Esophagus squamous epithelium (tissue), 5 donors: ENCODE measurements around the gene RABL2A. TPM values are rescaled to one million over a fixed set of nuclear protein-coding genes. Genes with fewer than 3 reads are reported as not detected.
A peak's percentile ranks its signal among the peaks of the same experiment; 100 is the strongest.
"Not testable (repeated sequence)": the region's sequence is repeated elsewhere in the genome, so short reads cannot be mapped to it uniquely, and the experiment has no call there.

Experiments used
- DNase-seq: peaks from one replicate; lab custom pipeline; 2025; lab: John Stamatoyannopoulos, UW
- H3K27ac ChIP-seq, 4 donors: fragments of 200-600 bp; sonication (generic); one replicate each; pipeline ENCODE4 v1.5.1; 2016 to 2019; ENCODE audit warnings: mild to moderate bottlenecking in 1 of 4
- H3K27me3 ChIP-seq, 4 donors: fragments of 200-600 bp; sonication (generic); 1 replicate in 3 of 4; 2 replicates in 1 of 4; pipeline versions ENCODE4 v1.5.1 to v1.6.0; 2017 to 2021; ENCODE audit warnings: antibody characterized with exemption in 1 of 4
- H3K36me3 ChIP-seq, 3 donors: fragments of 200-600 bp; sonication (generic); one replicate each; pipeline ENCODE4 v1.5.1; 2016 to 2019
- H3K4me1 ChIP-seq, 3 donors: fragments of 200-600 bp; sonication (generic); one replicate each; pipeline ENCODE4 v1.5.1; 2017 to 2019
- H3K4me3 ChIP-seq, 4 donors: fragments of 200-600 bp; sonication (generic); 1 replicate in 3 of 4; 2 replicates in 1 of 4; pipeline ENCODE4 v1.5.1; 2016 to 2019; ENCODE audit warnings: mild to moderate bottlenecking in 2 of 4, moderate library complexity in 1 of 4
- H3K9me3 ChIP-seq, 3 donors: fragments of 200-600 bp; sonication (generic); one replicate each; pipeline ENCODE4 v1.5.1; 2016 to 2019
- POLR2A ChIP-seq, 4 donors: fragments of 450-650 bp; IDR thresholded peaks; one replicate each; pipeline ENCODE4 v1.6.1; 2017; ENCODE audit warnings: antibody characterized with exemption in 4 of 4, mild to moderate bottlenecking in 4 of 4, moderate library complexity in 3 of 4
- WGBS, 2 donors: methylation state at CpG; one replicate each; pipeline ENCODE4 v1.1.5; 2018; 5-methylcytosine and 5-hydroxymethylcytosine counted together
- intact Hi-C: fragments of 100-400 bp; cut with DNase I; formaldehyde crosslinking; loops from one replicate; pipeline ENCODE4 v1.15.0; 2022
- total RNA-seq, 4 donors: library from RNA; depleted of rRNA; stranded (reverse); fragments of >200 nt; gene quantifications; one replicate each; pipeline ENCODE4 v1.1.0, GENCODE V29; 2016
- TF ChIP-seq, protein P1 (sequence below), 6 experiments: fragments of 450-650 bp in 4 of 6; fragments of 200-600 bp in 2 of 6; sonication (generic) in 2 of 6; IDR thresholded peaks; one replicate each; pipeline ENCODE4 v1.5.1; 2016 to 2019; ENCODE audit warnings: antibody characterized with exemption in 6 of 6, mild to moderate bottlenecking in 4 of 6, moderate library complexity in 4 of 6
- donor health status: DM: yes; HTN: yes; CAD: no.

Gene RABL2A
- total RNA-seq, 4 donors from 2014 or later = 3.1 to 14.7 (median 4.9) TPM

- WGBS, 2 donors = 30 to 57% methylated on average over 1 to 3 of the region's 14 CpGs
- H3K9me3 ChIP-seq, H3K4me1 ChIP-seq, H3K36me3 ChIP-seq, intact Hi-C loops, H3K27me3 ChIP-seq, H3K27ac ChIP-seq, H3K4me3 ChIP-seq, DNase-seq: not testable (repeated sequence)
These were observed 24.1 kb downstream of the RABL2A start for GRCh38 chr2:113650834-113651815.

GRCh38 chr2:113652599-113652998, 25.5 kb downstream of the RABL2A start:
- intact Hi-C loops, H3K4me1 ChIP-seq, H3K27me3 ChIP-seq, H3K4me3 ChIP-seq, H3K36me3 ChIP-seq, H3K9me3 ChIP-seq, H3K27ac ChIP-seq, DNase-seq: not testable (repeated sequence)
- no CpG with 5 or more reads among the region's 3 CpGs for WGBS, 2 donors

DNA sequence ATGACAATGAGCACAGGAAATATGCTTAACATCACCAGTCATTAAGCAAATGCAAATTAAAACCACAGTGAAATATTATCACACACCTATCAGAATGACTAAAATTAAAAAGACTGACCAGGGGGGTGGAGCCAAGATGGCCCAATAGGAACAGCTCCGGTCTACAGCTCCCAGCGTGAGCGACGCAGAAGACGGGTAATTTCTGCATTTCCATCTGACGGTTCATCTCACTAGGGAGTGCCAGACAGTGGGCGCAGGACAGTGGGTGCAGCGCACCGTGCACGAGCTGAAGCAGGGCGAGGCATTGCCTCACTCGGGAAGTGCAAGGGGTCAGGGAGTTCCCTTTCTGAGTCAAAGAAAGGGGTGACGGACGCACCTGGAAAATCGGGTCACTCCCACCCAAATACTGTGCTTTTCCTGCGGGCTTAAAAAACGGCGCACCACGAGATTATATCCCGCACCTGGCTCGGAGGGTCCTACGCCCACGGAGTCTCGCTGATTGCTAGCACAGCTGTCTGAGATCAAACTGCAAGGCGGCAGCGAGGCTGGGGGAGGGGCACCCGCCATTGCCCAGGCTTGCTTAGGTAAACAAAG, 29.1 kb downstream of the RABL2A start:
- H3K36me3 ChIP-seq, intact Hi-C loops, H3K27me3 ChIP-seq, H3K4me1 ChIP-seq, DNase-seq, H3K9me3 ChIP-seq, H3K27ac ChIP-seq: not testable (repeated sequence)
- peak overlapping the region in 2 of 4 donors; percentile 24 to 45 for H3K4me3 ChIP-seq
- WGBS, 2 donors = 64 to 81% methylated on average over 17 to 23 of the region's 27 CpGs

DNA sequence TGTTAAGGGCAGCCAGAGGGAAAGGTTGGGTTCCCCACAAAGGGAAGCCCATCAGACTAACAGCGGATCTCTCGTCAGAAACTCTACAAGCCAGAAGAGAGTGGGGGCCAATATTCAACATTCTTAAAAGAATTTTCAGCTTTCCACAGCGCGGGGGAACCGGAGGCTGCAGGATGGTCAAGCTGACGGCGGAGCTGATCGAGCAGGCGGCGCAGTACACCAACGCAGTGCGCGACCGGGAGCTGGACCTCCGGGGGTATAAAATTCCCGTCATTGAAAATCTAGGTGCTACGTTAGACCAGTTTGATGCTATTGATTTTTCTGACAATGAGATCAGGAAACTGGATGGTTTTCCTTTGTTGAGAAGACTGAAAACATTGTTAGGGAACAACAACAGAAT, 30.7 kb downstream of the RABL2A start:
- intact Hi-C loops, DNase-seq, H3K36me3 ChIP-seq, H3K9me3 ChIP-seq, H3K27ac ChIP-seq, H3K4me1 ChIP-seq, H3K27me3 ChIP-seq, H3K4me3 ChIP-seq: not testable (repeated sequence)
- 95 to 96% methylated on average over 17 of the region's 17 CpGs for WGBS, 2 donors

- H3K27ac ChIP-seq, H3K4me1 ChIP-seq, H3K4me3 ChIP-seq, H3K36me3 ChIP-seq, H3K27me3 ChIP-seq, H3K9me3 ChIP-seq, intact Hi-C loops, DNase-seq: not testable (repeated sequence)
- 70 to 75% methylated on average over 10 of the region's 10 CpGs for WGBS, 2 donors
These were observed 36.4 kb downstream of the RABL2A start for GRCh38 chr2:113663285-113664060.

GRCh38 chr2:113664761-113665533, 37.9 kb downstream of the RABL2A start:
- 76 to 89% methylated on average over 3 to 6 of the region's 6 CpGs for WGBS, 2 donors

GRCh38 chr2:113669013-113669412, 41.9 kb downstream of the RABL2A start:
- H3K36me3 ChIP-seq, H3K4me1 ChIP-seq, H3K27ac ChIP-seq, H3K9me3 ChIP-seq, H3K4me3 ChIP-seq, DNase-seq, H3K27me3 ChIP-seq, intact Hi-C loops: not testable (repeated sequence)
- 93% methylated on average over 3 of the region's 21 CpGs; no CpG with 5 or more reads in 1 of the 2 donors for WGBS, 2 donors

More at GRCh38 chr2:113664761-113665533, 37.9 kb downstream of the RABL2A start:
- intact Hi-C loops, H3K4me1 ChIP-seq, H3K9me3 ChIP-seq, H3K36me3 ChIP-seq, H3K27me3 ChIP-seq, H3K4me3 ChIP-seq, H3K27ac ChIP-seq, DNase-seq: not testable (repeated sequence)

DNA sequence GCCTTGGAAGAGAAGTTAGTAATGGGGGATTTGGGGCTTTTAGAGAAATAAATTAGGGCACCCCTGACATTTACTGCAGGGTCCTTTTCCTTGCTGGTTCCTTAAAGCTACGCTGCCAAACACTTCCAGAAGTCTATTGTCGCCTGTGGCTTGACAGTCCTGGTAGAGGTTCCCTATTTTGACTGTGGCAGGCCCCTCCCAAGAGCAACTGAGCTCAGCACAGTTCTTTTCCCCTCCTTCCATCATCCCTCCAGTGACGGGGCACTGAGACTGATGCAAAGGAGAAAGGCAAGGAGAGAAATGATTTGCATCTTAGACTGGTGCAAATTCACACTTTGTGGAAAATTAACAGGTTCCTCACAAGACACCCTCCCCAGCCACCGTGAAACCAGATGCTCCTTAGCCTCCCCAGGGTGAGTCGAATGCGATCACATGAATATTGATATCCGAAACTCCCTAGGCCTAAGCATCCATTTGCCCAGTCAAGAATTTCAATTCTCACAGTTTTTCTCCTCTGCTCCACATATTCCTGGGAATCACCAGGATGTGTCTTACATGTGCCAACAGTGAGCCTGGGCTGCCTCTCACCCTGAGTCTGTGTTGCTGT, 45.4 kb downstream of the RABL2A start:
- no peak for DNase-seq
- H3K4me1 ChIP-seq = no peaks in the 10 kb centered on the region
- intact Hi-C loops = no loop called here
- H3K4me3 ChIP-seq = no peak overlapping the region
- no peaks in the 10 kb centered on the region for H3K9me3 ChIP-seq
- WGBS, 2 donors = 68 to 83% methylated on average over 6 to 7 of the region's 7 CpGs
- no peak for TF ChIP-seq POLR2A (IDR thresholded peaks at IDR 0.05)
- TF ChIP-seq, protein P1, sequence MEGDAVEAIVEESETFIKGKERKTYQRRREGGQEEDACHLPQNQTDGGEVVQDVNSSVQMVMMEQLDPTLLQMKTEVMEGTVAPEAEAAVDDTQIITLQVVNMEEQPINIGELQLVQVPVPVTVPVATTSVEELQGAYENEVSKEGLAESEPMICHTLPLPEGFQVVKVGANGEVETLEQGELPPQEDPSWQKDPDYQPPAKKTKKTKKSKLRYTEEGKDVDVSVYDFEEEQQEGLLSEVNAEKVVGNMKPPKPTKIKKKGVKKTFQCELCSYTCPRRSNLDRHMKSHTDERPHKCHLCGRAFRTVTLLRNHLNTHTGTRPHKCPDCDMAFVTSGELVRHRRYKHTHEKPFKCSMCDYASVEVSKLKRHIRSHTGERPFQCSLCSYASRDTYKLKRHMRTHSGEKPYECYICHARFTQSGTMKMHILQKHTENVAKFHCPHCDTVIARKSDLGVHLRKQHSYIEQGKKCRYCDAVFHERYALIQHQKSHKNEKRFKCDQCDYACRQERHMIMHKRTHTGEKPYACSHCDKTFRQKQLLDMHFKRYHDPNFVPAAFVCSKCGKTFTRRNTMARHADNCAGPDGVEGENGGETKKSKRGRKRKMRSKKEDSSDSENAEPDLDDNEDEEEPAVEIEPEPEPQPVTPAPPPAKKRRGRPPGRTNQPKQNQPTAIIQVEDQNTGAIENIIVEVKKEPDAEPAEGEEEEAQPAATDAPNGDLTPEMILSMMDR (IDR thresholded peaks at IDR 0.05) = no peak
- H3K27ac ChIP-seq = no peak overlapping the region
- no peaks in the 10 kb centered on the region for H3K36me3 ChIP-seq
- H3K27me3 ChIP-seq = no peaks in the 10 kb centered on the region
